Measurements from ENCODE around the gene PDIK1L.

Gene PDIK1L

GRCh38 chr1:26079960-26080814 lies 31.4 kb upstream of the PDIK1L start:
- H3K36me3 ChIP-seq (ENCODE audit: control insufficient read depth, insufficient read depth, low read length): no peaks in the 10 kb centered on the region
- H3K4me2 ChIP-seq (ENCODE audit: low read length): no peak overlapping the region
- H3K27me3 ChIP-seq (ENCODE audit: control insufficient read depth, insufficient read depth, low read length): no peaks in the 10 kb centered on the region
- no peaks in the 10 kb centered on the region for H3K9me3 ChIP-seq (ENCODE audit: control insufficient read depth, low read length)
- no peak overlapping the region for H3K9ac ChIP-seq
- TF ChIP-seq CTCF (IDR thresholded peaks at IDR 0.05): no peak
- H2AFZ ChIP-seq: no peak overlapping the region
- no peaks in the 10 kb centered on the region for H3K79me2 ChIP-seq
- no peaks in the 10 kb centered on the region for H3K4me1 ChIP-seq
- H3K27ac ChIP-seq: peak overlapping the region; percentile 15
- H3K4me3 ChIP-seq (ENCODE audit: low read depth, low read length): no peak overlapping the region

DNA sequence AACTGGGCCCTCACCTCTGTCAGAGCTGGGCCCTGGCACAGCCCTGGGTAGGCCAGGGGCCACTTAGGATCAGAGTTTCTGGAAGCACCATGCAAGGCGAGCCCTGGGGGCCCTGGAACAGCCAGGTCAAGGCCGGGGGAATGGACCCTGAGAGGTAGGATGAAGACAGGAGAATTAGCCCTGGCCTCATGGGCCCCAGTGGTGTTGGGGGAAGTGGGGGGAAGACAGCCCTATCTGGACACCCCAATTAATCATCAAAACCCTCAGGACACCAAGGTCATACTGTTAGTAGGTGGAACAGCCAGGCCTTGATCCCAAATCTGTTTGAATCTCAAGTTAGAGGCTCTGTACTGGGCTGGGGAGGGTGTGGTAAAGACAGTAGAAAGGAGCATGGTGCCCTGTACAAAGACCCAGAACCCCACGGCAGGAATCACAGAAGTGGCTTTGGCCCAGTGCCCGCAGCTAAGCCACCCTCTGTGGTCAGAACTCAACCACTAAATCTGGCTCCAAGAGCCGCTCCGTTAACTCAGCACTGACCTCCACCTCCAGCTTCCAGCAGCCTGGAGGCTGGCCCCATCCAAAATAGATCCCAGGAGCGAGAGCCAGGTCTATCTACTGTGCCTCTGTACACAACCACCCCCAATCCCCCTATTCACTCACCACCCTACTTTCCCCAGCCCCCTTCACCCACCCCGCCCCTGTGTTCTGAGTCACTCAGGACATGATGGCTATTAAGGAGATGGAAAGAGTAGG lies 30.2 kb upstream of the PDIK1L start:
- no peak for TF ChIP-seq CTCF (IDR thresholded peaks at IDR 0.05)
- H3K27ac ChIP-seq: no peak overlapping the region
- H3K36me3 ChIP-seq (ENCODE audit: control insufficient read depth, insufficient read depth, low read length): no peaks in the 10 kb centered on the region
- no peaks in the 10 kb centered on the region for H3K9me3 ChIP-seq (ENCODE audit: control insufficient read depth, low read length)
- H3K27me3 ChIP-seq (ENCODE audit: control insufficient read depth, insufficient read depth, low read length): no peaks in the 10 kb centered on the region
- no peak overlapping the region for H3K9ac ChIP-seq
- H3K4me2 ChIP-seq (ENCODE audit: low read length): no peak overlapping the region
- H3K4me3 ChIP-seq (ENCODE audit: low read depth, low read length): no peak overlapping the region
- H3K4me1 ChIP-seq: no peaks in the 10 kb centered on the region
- H3K79me2 ChIP-seq: no peaks in the 10 kb centered on the region
- no peak overlapping the region for H2AFZ ChIP-seq

GRCh38 chr1:26082020-26082350 lies 29.6 kb upstream of the PDIK1L start:
- H3K4me1 ChIP-seq: no peaks in the 10 kb centered on the region
- no peak overlapping the region for H3K27ac ChIP-seq
- no peak for TF ChIP-seq CTCF (IDR thresholded peaks at IDR 0.05)
- H3K9me3 ChIP-seq (ENCODE audit: control insufficient read depth, low read length): no peaks in the 10 kb centered on the region
- no peak overlapping the region for H3K9ac ChIP-seq
- no peaks in the 10 kb centered on the region for H3K27me3 ChIP-seq (ENCODE audit: control insufficient read depth, insufficient read depth, low read length)
- H3K36me3 ChIP-seq (ENCODE audit: control insufficient read depth, insufficient read depth, low read length): no peaks in the 10 kb centered on the region
- no peak overlapping the region for H3K4me3 ChIP-seq (ENCODE audit: low read depth, low read length)
- H3K79me2 ChIP-seq: no peaks in the 10 kb centered on the region
- no peak overlapping the region for H2AFZ ChIP-seq
- no peak overlapping the region for H3K4me2 ChIP-seq (ENCODE audit: low read length)

DNA sequence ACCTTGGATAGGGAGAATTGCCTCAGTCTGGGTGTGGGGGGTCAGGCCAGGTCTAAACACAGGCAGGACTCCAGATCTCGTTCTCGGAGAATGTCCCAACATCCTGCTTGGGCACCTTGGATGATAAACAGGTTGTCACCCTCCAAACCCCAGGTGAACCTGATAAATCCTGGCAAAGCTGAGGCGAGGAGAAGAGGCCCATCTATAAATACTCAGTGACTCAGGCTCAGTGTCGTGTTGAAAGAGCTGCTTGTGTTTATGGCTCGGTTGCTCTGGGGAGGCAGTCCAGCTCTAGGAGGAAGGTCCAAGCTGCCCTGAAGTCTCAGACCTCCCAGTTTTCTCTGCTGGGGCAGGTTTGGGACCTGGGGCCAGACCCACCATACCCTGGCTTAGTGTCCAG lies 28.4 kb upstream of the PDIK1L start:
- TF ChIP-seq CTCF (IDR thresholded peaks at IDR 0.05): no peak
- Histone ChIP-seq H2AFZ (no peak overlapping the region), H3K4me2 (ENCODE audit: low read length) (no peak overlapping the region)

More for the DNA sequence above, 28.4 kb upstream of the PDIK1L start:
- no peak overlapping the region for H3K4me3 ChIP-seq (ENCODE audit: low read depth, low read length)
- H3K36me3 ChIP-seq (ENCODE audit: control insufficient read depth, insufficient read depth, low read length): no peaks in the 10 kb centered on the region
- H3K79me2 ChIP-seq: no peaks in the 10 kb centered on the region
- H3K9ac ChIP-seq: no peak overlapping the region
- no peak overlapping the region for H3K27ac ChIP-seq
- no peaks in the 10 kb centered on the region for H3K27me3 ChIP-seq (ENCODE audit: control insufficient read depth, insufficient read depth, low read length)
- H3K4me1 ChIP-seq: no peaks in the 10 kb centered on the region
- no peaks in the 10 kb centered on the region for H3K9me3 ChIP-seq (ENCODE audit: control insufficient read depth, low read length)
